ENCODE data around the gene ADSS1. TPM values are rescaled to one million over a fixed set of nuclear protein-coding genes. Genes with fewer than 3 reads are reported as not detected.

Gene ADSS1
- total RNA-seq, 1 experiment from 2014 or later = 0.52 TPM

DNA sequence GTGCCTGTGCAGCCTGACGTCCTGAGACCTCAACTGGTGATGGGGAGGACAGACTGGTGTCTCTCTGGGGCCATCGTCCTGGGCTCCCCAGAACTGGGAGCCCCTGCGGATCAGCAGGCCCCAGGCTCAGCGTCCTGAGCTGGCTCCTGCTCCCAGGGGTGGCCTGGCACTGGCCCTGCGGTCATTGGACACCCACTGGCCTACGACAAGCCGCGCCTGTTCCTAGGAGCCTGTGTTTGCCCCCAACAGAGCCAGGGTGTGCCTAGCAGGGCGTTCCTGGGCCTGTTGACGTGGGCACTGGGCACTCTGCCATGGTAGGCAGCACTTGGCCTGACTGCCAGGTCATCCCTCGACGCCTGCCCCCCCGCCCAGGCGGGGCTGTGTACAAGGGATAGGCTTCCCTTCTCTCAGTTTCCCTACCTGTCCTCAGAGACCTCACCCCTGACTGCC, 8.4 kb downstream of the ADSS1 start:
- CTCF ChIA-PET = no interaction called here
- no peak for DNase-seq (ENCODE audit: low spot score)
- Histone ChIP-seq H3K4me3 (ENCODE audit: low read depth, low read length, poor library complexity, severe bottlenecking) (no peak overlapping the region), H3K36me3 (ENCODE audit: insufficient read depth, low read length, poor library complexity, severe bottlenecking) (no peaks in the 10 kb centered on the region), H3K27ac (ENCODE audit: low read depth, low read length, poor library complexity, severe bottlenecking) (no peak overlapping the region), H3K27me3 (replicated peaks; ENCODE audit: insufficient read depth, low read depth, low read length, poor library complexity) (no peaks in the 10 kb centered on the region), H3K9me3 (ENCODE audit: low read depth, low read length, poor library complexity, severe bottlenecking) (no peaks in the 10 kb centered on the region), H3K4me1 (ENCODE audit: insufficient read depth, low read length, poor library complexity, severe bottlenecking) (no peaks in the 10 kb centered on the region)
- intact Hi-C loops (cut with micrococcal nuclease; ENCODE audit: unreplicated experiment) = no loop called here
- TF ChIP-seq EZH2 (IDR thresholded peaks at IDR 0.05; ENCODE audit: borderline replicate concordance, low read depth, low read length, poor library complexity, severe bottlenecking) = no peak
- TF ChIP-seq, protein P1, sequence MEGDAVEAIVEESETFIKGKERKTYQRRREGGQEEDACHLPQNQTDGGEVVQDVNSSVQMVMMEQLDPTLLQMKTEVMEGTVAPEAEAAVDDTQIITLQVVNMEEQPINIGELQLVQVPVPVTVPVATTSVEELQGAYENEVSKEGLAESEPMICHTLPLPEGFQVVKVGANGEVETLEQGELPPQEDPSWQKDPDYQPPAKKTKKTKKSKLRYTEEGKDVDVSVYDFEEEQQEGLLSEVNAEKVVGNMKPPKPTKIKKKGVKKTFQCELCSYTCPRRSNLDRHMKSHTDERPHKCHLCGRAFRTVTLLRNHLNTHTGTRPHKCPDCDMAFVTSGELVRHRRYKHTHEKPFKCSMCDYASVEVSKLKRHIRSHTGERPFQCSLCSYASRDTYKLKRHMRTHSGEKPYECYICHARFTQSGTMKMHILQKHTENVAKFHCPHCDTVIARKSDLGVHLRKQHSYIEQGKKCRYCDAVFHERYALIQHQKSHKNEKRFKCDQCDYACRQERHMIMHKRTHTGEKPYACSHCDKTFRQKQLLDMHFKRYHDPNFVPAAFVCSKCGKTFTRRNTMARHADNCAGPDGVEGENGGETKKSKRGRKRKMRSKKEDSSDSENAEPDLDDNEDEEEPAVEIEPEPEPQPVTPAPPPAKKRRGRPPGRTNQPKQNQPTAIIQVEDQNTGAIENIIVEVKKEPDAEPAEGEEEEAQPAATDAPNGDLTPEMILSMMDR (conservative IDR thresholded peaks at IDR 0.05; ENCODE audit: low read depth, low read length) = no peak
- POLR2A ChIA-PET (ENCODE audit: low non-redundant PET) = no interaction called here
- BruUV-seq (replicated peaks) = no TSS peak

DNA sequence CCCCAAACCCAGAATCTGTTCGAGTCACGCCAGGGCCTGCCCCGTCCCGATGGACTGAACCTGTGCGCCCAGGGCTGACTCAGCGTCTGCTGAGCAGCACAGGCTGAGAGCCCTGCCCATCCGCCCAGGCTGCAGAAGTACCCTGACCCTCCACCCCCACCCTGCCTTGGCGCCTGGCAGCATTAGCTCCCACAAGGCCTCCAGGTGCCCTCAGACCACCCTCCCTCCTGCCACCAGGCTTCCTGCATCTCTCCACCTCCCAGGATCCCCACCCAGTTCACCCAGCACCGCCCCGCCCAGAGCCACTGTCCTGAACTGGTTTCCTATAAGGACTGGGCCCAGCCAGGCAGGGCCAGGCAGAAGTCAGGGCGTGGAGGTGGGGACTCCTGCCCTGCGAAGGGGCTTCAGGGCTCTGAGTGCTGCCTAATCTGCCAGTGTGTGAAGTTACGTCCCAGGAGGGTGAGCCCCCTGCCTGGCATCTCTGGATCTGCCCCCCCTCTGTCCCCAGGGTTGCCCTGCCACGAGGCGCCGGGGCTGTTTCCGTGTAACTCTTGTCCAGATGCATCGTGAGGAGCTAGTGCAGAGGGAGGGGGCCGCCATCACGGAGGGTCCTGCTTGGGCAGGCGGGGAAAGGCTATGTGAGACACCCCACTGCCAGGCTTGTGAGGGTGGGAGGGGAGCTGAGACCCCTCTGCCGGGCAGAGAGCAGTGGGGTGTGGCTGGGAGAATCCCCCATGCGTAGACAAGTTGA, 9.1 kb downstream of the ADSS1 start:
- intact Hi-C loops (cut with micrococcal nuclease; ENCODE audit: unreplicated experiment) = no loop called here
- Histone ChIP-seq H3K4me3 (ENCODE audit: low read depth, low read length, poor library complexity, severe bottlenecking) (no peak overlapping the region), H3K36me3 (ENCODE audit: insufficient read depth, low read length, poor library complexity, severe bottlenecking) (no peaks in the 10 kb centered on the region), H3K27ac (ENCODE audit: low read depth, low read length, poor library complexity, severe bottlenecking) (no peak overlapping the region), H3K27me3 (replicated peaks; ENCODE audit: insufficient read depth, low read depth, low read length, poor library complexity) (no peaks in the 10 kb centered on the region), H3K9me3 (ENCODE audit: low read depth, low read length, poor library complexity, severe bottlenecking) (no peaks in the 10 kb centered on the region), H3K4me1 (ENCODE audit: insufficient read depth, low read length, poor library complexity, severe bottlenecking) (no peaks in the 10 kb centered on the region)
- no peak for TF ChIP-seq EZH2 (IDR thresholded peaks at IDR 0.05; ENCODE audit: borderline replicate concordance, low read depth, low read length, poor library complexity, severe bottlenecking)
- TF ChIP-seq, protein P1 (conservative IDR thresholded peaks at IDR 0.05; ENCODE audit: low read depth, low read length) = no peak
- BruUV-seq (replicated peaks) = no TSS peak
- ChIA-PET POLR2A (ENCODE audit: low non-redundant PET) (no interaction called here), CTCF (no interaction called here)
- DNase-seq (ENCODE audit: low spot score) = no peak

DNA sequence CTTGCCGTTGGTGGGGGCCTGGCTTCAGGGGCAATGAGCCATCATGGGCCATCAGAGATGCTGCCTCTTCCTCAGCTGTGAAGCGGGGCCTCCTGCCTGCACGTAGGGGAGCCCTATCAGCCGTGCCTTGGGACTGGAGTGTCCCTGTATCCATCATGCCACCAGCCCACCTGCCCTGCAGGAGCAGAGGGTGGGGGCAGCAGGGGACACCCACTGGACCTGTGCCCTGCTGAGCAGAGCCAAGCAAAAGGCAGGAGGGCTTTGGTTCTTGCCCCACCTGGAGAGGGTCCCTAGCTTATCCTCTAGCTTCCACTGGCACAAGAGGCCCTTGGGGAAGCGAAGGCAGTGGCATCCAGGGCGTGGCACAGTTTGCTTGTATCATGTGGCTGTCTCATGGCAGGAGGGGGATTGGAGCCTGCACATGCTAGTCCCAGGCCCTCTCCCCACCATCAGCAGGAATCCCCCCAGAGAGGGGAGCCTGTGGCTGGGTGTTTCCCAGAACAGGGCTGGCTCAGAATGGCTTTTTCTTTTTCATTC, 10.1 kb downstream of the ADSS1 start:
- Histone ChIP-seq H3K9me3 (ENCODE audit: low read depth, low read length, poor library complexity, severe bottlenecking) (no peaks in the 10 kb centered on the region), H3K4me3 (ENCODE audit: low read depth, low read length, poor library complexity, severe bottlenecking) (no peak overlapping the region), H3K4me1 (ENCODE audit: insufficient read depth, low read length, poor library complexity, severe bottlenecking) (no peaks in the 10 kb centered on the region), H3K27ac (ENCODE audit: low read depth, low read length, poor library complexity, severe bottlenecking) (no peak overlapping the region), H3K27me3 (replicated peaks; ENCODE audit: insufficient read depth, low read depth, low read length, poor library complexity) (no peaks in the 10 kb centered on the region), H3K36me3 (ENCODE audit: insufficient read depth, low read length, poor library complexity, severe bottlenecking) (no peaks in the 10 kb centered on the region)
- ChIA-PET POLR2A (ENCODE audit: low non-redundant PET) (no interaction called here), CTCF (no interaction called here)
- intact Hi-C loops (cut with micrococcal nuclease; ENCODE audit: unreplicated experiment) = no loop called here
- BruUV-seq (replicated peaks) = no TSS peak
- DNase-seq (ENCODE audit: low spot score) = no peak
- no peak for TF ChIP-seq EZH2 (IDR thresholded peaks at IDR 0.05; ENCODE audit: borderline replicate concordance, low read depth, low read length, poor library complexity, severe bottlenecking)
- TF ChIP-seq, protein P1 (conservative IDR thresholded peaks at IDR 0.05; ENCODE audit: low read depth, low read length) = no peak
